Muscle of arm (tissue), 12 donors: Measurements from ENCODE around the gene IQGAP3. TPM values are rescaled to one million over a fixed set of nuclear protein-coding genes. Genes with fewer than 3 reads are reported as not detected.

ENCODE experiments used
- DNase-seq: peaks from one replicate; pipeline ENCODE4 v3.0.0-alpha.2; 2013
- polyA plus RNA-seq, 12 donors: library from polyadenylated mRNA; unstranded; fragments of 120-200 nt; gene quantifications; one replicate each; pipeline ENCODE4 v1.2.1, GENCODE V29; 2013; ENCODE audit not compliant: insufficient read length in 12 of 12

IQGAP3 gene
- polyA plus RNA-seq, 12 donors: 4.6 to 15.7 (median 7.9) TPM; not detected in 1

DNA sequence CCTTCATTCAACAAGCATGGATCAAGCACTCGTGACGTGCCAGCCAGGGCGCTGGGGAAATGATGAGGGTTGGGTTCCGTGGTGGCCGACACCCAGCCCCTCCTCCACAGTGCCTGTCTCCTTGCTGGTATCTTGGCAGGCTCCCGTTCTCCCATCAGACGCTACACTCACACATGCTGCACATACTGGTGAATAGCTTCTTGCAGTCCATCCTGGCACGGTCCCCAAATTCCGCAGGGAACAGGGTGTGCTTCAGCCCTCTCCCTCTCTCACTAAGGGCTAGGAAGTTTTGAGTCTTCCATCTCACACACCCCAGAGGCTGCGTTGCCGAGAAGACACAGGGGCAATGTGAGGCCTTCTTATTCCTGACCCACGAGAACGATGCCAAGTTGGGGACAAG lies 61.7 kb downstream of the IQGAP3 start:
- no peak for DNase-seq

- DNase-seq: no peak
Measured at GRCh38 chr1:156509424-156510034, 62.8 kb downstream of the IQGAP3 start.

DNA sequence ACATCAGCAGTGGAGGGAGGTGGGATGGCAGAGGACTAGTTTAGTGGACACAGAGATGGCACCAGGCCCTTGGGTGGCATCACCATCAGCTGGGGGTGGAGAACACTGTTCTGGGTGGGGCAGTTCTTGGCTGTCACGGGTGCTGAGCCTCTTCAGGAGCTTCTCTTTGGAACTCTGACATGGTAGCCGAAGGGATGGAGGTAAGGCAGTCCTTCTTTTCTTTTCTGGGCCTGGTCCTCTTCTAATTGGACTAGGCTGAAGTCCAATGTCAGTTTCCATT lies 63.5 kb downstream of the IQGAP3 start:
- DNase-seq: no peak

GRCh38 chr1:156508205-156508954 lies 64.0 kb downstream of the IQGAP3 start:
- no peak for DNase-seq

DNA sequence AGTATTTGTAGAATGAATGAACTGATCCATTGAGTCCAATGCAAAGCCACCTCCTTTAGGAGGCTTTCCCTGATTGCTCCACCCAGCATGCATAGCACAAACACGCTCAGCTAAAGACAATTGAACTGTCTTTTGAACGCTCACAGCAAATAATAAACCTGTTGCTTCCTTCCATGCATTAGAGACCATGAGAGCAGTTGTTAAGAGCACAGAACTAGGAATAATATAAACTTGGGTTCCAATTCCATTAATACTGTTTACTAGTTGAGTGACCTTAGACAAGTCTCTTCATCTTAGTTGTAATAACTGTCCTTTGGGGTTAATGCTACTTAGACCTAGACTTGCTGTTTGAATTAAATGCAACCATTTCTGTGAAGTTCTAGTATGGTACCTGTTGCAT lies 65.9 kb downstream of the IQGAP3 start:
- DNase-seq: no peak

DNA sequence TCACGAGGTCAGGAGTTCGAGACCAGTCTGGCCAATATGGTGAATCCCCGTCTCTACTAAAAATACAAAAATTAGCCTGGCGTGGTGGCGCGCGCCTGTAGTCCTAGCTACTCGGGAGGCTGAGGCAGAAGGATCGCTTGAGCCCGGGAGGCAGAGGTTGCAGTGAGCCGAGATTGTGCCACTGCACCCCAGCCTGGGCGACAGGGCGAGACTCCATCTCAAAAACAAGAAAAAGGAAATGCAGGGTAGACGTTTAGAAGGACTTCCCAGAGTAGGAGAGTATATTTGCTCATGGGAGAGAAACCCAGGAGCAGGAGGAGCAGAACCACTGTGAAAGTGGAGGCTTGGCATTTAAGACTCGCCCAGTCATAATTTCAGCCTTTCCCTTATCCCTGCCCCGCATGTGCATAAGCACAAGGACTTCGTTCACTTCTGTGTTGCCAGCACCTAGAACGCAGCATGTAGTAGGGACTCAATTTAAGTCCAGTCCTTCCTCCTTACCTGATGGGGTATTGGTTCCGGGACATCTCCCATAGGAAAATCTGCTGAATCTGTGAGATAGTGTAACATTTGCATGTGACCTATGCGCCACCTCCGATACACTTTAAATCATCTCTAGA lies 66.6 kb downstream of the IQGAP3 start:
- no peak for DNase-seq

- peak; percentile 99 for DNase-seq
Measured at GRCh38 chr1:156504821-156505678, 67.3 kb downstream of the IQGAP3 start.

- DNase-seq: no peak
Measured at GRCh38 chr1:156504438-156504813, 67.9 kb downstream of the IQGAP3 start.

- DNase-seq: no peak
Measured at GRCh38 chr1:156503698-156504437, 68.5 kb downstream of the IQGAP3 start.

DNA sequence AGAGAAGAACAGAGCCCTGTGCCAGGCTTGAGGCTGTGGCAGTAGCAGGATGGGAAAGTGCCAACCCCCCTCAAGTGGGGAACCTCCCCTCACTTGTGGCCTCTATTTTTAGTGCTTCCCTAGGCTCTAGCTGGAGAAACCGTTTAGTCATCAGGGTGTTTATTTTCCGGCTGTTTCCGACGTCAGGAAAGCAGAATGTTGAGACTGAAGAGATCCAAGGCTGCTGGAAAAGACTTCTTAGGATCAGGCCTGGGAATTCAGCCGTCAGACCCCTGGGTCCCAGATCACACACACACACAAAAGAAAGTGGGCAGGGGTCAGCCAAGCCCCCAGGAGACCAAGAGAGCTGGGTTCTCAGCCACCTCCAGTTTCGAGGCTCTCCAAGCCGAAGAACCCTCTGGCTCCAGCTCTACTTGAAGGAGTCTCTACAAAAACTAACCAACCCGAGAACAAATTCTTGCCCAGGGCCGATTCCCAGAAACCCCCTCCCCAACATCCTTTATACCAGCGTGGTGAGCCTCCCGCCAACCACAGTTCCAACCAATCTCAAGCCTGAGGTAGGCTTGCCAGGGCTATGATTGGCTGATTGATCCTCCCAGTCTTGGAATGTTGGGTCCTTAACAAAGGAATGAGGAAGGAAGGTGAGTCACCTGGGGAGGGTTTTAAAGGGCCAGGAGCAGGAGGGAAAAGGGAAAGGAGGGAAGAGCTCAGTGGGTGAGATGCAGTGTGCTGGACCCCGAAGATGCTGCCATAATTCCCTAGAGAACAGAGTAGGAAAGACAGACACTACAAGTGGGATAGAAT lies 69.3 kb downstream of the IQGAP3 start:
- peak; percentile 77 for DNase-seq

GRCh38 chr1:156502391-156502893 lies 69.9 kb downstream of the IQGAP3 start:
- DNase-seq: no peak

DNA sequence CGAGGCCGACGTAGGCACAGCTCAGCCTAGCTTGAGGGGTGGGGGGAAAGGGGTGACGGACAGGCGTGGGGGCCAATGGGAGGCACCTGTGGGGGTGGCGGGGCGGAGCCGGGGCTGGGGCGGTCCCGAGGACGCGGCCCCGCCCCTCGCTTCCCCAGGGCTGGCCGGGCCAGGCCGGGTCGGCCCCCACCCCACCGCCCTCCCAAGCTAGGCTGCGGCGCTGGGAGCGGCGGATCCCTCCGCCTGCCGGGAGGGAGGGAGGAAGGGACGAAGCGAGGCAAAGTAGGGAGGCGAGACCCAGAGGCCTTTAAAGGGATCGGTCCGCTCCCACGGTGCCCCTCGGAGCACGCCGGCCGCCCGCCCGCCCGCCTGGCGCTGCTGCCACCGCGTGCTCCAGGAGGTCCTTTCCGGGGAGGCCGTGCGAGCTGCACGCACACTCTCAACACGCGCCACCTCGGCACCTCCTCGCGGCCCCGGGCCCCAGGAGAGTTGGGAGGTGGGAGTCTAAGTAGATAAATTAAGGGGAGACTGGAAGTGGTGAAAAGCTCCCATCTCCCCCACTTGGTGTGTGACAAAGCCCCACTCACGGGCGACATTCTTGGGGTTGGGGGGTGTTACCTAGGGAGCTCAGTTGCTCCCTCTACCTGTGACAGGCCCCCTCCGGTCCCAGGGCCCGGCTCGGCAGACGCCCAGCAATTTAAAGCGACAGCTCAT lies 71.4 kb downstream of the IQGAP3 start:
- DNase-seq: peak; percentile 95

DNA sequence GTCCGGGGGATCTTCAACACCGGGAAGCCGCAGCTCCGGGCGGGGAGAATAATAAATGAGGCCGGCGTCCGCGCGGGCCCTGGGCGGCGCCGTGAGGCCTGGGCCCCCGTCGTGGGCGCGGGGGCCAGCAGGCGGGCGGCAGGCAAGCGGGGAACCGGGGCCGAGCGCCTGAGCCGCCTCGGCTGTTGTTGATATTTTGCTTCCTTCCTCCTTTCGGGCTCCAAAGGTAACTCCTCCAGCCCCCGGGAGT lies 71.9 kb downstream of the IQGAP3 start, which contains the start of gene MEF2D:
MEF2D (minus strand) TSS at position 233 of the 250 bp plus-strand sequence. CDS start 17,483 bp downstream, outside the sequence.
- DNase-seq: no peak

GRCh38 chr1:156499842-156500542 lies 72.4 kb downstream of the IQGAP3 start:
- DNase-seq: peak; percentile 84

DNA sequence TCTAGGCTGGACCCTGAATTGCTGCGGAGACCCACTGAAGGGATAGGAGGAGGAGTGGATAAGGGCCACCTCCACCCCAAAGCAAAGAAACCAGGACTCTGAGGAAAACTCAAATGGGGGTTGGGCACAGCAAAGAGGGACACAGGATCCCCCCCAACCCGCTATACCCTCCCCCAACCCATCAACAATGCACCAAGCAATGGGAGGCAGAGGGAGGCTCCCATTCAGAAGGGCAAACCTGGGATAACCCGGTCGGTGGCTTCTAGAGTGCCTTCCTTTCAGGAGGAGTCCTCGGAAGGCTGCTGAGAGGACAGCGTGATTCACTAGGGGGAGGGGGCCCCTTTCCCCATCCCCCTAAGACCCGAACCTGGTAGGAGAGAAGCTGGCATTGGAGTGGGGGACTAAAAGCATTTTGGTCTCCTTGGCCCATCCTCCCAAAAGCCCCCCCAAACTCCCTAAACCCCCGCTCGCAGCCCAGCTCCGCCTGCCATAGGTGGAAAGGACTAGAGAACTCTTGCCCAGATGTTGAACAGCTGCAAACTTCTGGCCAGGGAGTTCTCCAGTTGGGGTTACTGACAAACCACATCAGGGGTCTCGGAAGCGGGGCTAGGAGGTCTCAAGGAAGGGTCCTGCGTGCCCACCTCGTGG lies 73.0 kb downstream of the IQGAP3 start:
- DNase-seq: no peak

- DNase-seq: no peak
Measured at GRCh38 chr1:156498432-156499193, 73.8 kb downstream of the IQGAP3 start.

DNA sequence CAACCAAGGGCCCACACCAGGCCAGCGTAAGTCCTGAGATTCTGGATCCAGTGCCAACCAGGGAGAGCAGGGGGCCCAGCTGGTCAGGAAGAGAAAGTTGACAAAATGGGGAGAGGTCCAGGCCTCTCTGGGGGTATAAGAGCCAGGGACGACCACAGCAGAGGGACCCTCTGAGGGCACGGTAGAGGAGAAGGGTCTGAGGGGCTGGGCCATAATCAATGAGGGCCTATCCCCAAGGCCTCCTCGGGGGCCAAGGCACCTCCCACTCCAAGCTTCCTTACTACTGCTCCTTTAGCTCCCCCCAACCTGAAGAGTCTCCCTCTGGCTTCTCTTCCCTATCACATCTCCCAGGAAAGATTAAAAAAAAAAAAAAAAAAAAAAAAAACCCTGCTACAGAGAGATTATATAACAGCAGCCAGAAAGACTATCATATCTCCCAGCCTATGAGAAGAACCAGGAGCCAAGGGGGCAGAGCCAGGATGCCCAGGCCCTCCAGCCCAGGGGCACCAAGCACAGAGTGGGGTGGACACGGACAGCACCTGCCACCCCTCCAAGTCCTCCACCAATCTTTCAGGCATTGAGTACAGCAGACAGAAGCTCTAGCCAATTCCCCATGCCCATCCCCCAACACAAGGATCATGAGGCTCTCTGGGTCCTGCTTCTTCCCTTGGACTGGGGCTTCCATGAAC lies 74.5 kb downstream of the IQGAP3 start:
- DNase-seq: no peak
